HG02981 (cell line): ENCODE results near the gene ACOT2.
A peak's percentile ranks its signal among the peaks of the same experiment; 100 is the strongest.
"Not testable (repeated sequence)": the region's sequence is repeated elsewhere in the genome, so short reads cannot be mapped to it uniquely, and the experiment has no call there.

Experiments
- ATAC-seq: cut with Tn5 transposase; IDR thresholded peaks from one replicate; pipeline ENCODE4 v1.9.1; 2021; ENCODE audit warnings: mild to moderate bottlenecking, moderate library complexity; ENCODE audit not compliant: unreplicated experiment

ACOT2 gene, protein sequence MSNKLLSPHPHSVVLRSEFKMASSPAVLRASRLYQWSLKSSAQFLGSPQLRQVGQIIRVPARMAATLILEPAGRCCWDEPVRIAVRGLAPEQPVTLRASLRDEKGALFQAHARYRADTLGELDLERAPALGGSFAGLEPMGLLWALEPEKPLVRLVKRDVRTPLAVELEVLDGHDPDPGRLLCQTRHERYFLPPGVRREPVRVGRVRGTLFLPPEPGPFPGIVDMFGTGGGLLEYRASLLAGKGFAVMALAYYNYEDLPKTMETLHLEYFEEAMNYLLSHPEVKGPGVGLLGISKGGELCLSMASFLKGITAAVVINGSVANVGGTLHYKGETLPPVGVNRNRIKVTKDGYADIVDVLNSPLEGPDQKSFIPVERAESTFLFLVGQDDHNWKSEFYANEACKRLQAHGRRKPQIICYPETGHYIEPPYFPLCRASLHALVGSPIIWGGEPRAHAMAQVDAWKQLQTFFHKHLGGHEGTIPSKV

DNA sequence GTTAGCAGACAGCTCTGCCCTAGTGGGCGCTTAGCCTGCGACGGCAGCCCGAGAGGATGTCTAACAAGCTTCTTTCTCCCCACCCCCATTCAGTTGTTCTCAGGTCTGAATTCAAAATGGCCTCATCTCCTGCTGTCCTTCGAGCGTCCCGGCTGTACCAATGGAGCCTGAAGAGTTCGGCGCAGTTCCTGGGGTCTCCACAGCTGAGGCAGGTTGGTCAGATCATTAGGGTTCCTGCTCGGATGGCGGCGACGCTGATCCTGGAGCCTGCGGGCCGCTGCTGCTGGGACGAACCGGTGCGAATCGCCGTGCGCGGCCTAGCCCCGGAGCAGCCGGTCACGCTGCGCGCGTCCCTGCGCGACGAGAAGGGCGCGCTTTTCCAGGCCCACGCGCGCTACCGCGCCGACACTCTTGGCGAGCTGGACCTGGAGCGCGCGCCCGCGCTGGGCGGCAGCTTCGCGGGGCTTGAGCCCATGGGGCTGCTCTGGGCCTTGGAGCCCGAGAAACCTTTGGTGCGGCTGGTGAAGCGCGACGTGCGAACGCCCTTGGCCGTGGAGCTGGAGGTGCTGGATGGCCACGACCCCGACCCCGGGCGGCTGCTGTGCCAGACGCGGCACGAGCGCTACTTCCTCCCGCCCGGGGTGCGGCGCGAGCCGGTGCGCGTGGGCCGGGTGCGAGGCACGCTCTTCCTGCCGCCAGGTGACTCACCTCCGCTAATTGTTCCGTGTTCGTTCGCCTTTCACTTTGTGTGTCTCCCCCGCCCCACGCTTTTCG lies at the start of gene ACOT2:
Gene ACOT2, plus strand, starts transcription at position 29 of the 774 bp plus-strand sequence. Its CDS starts 28 bp downstream, at position 57.
- peak; percentile 55 for ATAC-seq

DNA sequence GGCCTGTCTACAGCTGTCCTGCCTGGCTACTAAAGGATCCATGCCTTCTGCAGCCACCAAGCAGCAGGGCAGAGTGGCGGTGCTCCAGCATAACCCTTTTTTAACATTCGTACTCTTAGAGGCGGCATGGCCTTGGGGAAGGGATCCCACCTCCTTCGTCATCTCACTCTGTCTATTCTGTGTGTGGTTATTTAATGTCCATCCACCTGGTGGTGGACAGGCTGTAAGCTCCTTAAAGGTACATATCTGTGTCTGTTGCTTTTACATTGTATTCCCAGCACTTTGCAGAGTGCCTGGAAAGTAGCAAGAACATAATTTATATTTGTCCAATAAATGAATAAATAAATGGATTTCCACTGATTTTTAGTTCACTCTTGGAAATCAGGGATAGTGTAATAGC lies 47.8 kb upstream of the ACOT2 start:
- no peak for ATAC-seq

DNA sequence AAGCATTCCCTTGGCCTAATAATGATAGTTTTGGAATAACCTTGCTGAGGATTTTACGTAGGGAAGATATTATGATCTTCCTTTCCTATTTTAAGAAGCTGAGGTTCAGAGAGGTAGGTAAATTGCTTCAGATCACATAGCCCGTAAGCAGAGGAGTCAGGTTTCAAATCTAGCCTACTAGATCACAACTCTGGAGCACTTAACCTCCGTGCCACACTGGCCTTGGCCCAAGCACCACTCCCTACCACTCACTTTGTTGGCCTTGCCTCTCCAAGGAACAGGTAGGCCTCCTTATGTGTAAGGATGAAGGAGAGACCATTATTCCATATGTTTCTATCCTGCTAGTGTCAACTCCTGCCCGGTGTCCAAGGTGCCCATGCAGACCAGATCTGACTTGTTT lies 44.5 kb upstream of the ACOT2 start:
- no peak for ATAC-seq

DNA sequence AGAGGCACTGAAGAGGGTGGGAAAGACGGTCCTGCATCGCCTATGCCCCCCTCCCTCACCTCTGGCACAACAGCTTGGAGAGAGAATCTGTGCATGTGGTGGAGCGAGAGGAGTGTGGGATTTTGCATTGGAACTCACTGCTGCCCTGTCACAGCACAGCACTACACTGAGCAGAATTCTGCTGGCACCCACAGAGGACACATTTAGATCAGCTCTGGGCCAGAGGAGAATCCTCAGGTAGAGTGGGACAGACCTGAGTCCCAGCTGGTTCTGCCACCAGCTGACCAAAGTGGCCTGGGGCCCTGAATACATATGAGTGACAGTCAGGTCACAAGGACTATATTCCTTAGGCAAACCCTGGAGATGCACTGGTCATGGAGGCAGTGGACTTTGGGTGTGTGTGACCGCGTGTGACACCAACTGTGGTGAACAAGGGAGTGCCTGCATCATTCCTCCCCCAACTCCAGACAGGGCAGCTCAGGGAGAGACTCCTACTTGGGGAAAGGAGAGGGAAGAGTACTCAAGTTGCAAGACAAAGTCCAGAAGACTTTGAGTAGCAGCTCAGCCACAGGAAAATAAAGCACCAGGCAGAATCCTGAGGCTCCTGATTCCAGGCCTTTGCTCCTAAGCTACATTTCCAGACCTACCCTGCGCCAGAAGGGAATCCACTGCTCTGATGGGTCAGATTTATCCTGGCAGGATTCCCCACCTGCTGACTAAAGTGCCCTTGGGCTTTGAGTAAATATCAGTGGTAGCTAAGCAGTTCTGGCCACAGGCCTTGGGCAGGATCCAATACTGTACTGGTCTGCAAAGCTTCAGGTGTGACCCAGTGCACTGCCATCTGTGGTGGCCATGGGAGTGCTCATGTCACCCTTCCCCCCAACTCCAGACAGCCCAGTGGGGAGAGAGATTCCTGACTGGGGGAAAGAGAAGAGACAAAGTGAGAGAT lies 42.7 kb upstream of the ACOT2 start:
- no peak for ATAC-seq

DNA sequence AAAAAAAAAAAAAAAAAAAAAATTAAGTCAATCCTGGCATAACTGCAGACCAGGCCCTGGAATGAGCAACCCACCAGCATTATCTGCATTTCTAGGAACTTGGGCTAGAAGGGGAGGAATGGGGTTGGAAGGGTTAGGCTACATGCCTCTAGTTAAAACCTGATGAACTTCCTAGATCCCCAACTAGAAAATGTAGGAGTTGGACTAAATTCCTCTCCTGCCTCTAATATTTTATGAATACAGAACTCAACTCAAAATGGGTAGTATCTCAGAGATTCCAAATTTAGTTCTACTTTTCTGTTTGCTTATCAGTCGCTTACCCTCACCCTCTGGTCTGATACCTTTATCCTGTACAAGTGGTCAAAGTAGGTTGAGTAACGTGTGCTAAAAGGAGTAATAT lies 39.7 kb upstream of the ACOT2 start:
- not testable (repeated sequence) for ATAC-seq

DNA sequence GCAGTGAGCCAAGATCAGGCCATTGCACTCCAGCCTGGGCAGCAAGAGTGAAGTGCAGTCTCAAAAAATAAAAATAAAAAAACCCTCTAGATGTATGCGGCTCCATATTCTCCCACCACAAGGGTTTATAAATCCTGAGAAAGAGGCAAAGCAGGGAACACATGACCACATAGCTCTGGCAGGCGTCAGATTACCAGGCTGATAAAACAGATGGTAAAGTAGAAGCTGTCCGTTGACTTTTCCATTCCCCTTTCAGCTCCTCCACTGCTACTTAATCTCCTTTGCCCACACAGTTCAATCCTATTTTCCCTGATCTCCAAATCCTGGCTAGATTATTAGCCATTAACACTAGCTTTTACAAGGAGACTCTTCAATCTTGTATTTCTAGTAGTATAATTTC lies 37.0 kb upstream of the ACOT2 start:
- not testable (repeated sequence) for ATAC-seq

DNA sequence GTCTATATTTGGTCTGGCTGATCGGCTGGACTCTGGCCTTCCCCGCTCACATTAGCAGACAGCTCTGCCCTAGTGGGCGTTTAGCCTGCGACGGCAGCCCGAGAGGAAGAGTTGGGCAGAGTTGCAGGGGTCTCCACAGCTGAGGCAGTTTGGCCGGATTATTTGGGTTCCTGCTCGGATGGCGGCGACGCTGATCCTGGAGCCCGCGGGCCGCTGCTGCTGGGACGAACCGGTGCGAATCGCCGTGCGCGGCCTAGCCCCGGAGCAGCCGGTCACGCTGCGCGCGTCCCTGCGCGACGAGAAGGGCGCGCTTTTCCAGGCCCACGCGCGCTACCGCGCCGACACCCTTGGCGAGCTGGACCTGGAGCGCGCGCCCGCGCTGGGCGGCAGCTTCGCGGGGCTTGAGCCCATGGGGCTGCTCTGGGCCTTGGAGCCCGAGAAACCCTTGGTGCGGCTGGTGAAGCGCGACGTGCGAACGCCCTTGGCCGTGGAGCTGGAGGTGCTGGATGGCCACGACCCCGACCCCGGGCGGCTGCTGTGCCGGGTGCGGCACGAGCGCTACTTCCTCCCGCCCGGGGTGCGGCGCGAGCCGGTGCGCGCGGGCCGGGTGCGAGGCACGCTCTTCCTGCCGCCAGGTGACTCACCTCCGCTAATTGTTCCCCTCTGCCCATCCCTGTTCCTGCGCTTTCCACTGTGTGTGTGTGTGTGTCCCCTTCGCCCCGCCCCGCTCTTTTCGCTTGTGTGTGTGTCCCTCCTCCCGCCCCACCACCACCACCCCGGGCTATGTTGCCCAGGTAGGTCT lies 31.6 kb upstream of the ACOT2 start:
- not testable (repeated sequence) for ATAC-seq

DNA sequence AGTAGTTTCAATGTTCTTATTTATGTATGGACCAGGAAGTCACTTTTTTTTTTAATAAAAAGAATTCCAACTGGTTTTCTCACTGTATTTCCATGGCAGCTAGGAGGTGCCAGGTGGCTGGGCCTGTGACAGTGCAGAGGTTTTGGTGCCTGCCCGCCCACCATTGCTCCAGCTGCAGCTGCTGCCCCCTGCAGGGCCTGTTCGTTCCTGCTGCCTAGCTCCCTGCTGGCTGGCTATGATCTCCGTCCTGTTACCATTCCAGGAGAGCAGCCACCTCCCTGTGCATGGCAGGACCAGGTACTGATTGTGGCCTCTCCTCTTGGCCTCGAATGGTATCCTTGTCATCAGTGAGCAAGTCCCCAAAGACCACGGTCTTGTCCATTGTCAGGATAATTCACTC lies 30.0 kb upstream of the ACOT2 start:
- not testable (repeated sequence) for ATAC-seq

DNA sequence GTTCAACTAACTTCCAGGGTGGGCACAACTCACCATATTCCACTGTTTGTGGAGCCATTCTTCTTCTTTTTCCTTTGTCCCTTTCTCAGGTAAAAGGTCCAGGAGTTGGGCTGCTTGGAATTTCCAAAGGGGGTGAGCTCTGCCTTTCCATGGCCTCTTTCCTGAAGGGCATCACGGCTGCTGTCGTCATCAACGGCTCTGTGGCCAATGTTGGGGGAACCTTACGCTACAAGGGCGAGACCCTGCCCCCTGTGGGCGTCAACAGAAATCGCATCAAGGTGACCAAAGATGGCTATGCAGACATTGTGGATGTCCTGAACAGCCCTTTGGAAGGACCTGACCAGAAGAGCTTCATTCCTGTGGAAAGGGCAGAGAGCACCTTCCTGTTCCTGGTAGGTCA lies 26.1 kb upstream of the ACOT2 start:
- ATAC-seq, result not testable (repeated sequence)

DNA sequence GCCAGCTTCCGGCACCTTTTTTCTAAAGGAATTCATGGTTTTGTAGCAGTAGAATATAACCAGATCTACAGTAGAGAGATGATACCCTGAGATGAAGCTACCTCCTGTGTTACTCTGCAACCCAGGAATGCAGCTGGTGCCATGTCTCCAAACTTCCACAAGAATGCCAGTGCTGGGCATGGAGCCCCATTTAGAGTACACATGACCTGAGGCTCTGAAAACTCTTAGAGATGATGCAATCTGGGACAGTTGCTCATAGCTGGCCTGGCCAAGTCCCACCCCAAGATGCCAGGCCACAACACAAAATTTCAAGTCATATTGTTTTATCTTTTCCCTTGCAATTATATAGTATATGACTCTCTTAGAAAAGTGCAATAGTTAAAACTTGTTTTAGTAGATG lies 23.7 kb upstream of the ACOT2 start:
- not testable (repeated sequence) for ATAC-seq

DNA sequence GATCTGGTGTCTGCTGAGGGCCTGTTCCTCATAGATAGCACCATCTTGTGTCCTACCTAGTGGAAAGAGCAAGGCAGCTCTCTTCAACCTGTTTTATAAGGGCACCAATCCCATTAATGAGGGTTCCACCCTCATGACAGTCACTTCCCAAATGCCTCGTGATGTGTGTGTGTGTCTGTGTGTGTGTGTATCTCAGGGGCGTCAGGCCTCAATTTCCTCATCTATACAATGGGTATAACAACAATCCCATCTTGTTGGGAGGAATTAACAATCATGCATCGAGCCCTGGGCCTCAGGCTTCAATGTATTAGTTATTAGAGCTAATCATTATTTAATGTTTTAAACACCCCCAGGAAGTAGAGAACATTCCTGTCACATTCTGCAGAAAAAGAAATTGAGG lies 19.9 kb upstream of the ACOT2 start:
- ATAC-seq, result not testable (repeated sequence)

DNA sequence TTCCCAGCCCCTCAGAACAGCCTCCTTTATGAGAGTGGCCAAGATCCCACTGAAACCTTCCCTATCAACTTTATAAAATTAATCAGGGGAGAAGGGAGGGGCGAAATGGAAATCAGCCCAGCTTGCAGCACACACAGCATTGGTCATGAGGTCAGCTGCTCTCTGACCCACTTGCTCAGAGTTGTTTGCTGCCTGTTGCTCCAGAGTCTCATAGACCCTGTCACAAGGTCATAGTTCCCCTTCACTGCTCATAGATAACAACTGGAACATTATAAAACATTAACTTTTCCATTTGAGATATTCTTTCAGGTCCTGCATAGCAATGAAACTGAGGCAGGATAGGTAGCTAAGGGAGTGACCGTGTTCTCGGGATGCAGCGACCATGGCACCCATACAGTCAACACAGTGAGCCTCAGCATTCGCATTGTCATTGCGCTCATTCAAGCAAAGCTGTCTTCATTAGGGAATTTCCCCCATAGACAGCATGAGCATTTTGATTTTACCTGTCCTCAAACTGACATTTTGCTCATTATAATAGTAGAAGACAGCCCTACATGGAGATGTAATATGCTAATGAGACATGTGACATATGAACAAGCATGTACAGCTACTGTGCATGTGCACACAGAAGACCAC lies 19.0 kb upstream of the ACOT2 start:
- ATAC-seq, result not testable (repeated sequence)

DNA sequence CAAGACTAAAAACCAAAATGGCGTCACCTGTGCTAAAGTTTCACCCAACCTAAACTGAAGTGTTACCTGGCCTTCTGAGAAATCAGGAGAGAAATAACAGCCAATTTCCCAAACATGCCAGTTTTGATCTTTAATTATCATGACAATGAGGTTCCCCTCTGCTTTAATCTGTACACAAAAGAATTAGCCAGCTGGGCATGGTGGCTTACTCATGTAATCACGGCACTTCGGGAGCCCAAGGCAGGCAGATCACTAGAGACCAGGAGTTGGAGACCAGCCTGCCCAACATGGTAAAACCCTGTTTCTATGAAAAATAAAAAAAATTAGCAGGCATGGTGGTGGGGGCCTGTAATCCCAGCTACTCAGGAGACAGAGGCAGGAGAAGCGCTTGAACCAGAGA lies 15.2 kb upstream of the ACOT2 start:
- ATAC-seq, result no peak

DNA sequence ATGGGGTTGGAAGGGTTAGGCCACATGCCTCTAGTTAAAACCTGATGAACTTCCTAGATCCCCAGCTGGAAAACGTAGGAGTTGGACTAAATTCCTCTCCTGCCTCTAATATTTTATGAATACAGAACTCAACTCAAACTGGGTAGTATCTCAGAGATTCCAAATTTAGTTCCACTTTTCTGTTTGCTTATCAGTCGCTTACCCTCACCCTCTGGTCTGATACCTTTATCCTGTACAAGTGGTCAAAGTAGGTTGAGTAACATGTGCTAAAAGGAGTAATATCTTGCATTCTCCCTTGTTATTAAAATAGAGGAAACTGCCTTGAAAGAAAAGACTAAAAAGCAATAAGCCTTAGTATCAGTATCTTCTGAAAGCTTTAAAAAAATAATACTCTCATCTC lies 11.8 kb upstream of the ACOT2 start:
- ATAC-seq, result not testable (repeated sequence)

DNA sequence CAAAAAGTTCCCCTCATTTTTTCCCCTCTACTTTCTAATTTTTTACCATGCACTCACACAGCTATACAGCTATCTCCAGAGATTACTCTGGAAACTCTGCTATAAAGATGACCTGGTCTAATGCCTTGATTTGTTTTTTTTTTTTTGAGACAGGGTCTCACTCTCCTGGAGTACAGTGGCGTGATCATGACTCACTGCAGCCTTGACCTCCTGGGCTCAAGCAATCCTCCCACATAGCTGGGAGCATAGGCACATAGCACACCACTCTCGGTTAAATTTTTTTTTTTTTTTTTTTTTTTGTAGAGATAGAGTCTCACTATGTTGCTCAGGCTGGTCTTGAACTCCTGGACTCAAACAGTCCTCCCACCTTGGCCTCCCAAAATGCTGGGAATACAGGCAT lies 10.8 kb upstream of the ACOT2 start:
- ATAC-seq, result not testable (repeated sequence)

DNA sequence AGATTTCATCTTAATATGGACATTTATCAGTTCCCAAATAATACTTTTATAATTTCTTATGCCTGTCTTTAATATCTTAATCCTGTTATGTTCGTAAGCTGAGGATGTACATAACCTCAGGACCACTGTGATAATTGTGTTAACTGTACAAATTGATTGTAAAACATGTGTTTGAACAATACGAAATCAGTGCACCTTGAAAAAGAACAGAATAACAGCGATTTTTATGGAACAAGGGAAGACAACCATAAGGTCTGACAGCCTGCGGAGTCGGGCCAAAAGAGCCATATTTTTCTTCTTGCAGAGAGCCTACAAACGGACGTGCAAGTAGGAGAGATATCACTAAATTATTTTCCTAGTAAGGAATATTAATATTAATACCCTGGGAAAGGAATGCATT lies 6.8 kb upstream of the ACOT2 start:
- ATAC-seq, result not testable (repeated sequence)

DNA sequence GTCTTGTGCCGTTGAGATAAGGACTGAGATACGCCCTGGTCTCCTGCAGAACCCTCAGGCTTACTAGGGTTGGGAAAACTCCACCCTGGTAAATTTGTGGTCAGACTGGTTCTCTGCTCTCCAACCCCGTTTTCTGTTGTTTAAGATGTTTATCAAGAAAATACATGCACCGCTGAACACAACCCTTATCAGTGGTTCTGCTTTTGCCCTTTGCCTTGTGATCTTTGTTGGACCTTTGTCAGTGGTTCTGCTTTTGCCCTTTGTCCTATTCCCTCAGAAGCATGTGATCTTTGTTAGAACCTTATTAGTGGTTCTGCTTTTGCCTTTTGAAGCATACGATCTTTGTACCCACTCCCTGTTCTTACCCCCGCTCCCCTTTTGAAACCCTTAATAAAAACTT lies 6.3 kb upstream of the ACOT2 start:
- not testable (repeated sequence) for ATAC-seq

DNA sequence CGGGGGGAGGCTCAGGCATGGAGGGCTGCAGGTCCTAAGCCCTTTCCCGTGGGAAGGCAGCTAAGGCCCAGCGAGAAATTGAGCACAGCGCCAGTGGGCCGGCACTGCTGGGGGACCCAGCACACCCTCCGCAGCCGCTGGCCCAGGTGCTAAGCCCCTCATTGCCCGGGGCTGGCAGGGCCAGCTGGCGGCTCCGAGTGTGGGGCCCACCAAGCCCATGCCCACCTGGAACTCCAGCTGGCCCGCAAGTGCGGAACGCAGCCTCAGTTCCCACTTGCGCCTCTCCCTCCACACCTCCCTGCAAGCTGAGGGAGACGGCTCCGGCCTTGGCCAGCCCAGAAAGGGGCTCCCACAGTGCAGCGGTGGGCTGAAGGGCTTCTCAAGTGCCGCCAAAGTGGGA lies 2.6 kb upstream of the ACOT2 start:
- not testable (repeated sequence) for ATAC-seq

DNA sequence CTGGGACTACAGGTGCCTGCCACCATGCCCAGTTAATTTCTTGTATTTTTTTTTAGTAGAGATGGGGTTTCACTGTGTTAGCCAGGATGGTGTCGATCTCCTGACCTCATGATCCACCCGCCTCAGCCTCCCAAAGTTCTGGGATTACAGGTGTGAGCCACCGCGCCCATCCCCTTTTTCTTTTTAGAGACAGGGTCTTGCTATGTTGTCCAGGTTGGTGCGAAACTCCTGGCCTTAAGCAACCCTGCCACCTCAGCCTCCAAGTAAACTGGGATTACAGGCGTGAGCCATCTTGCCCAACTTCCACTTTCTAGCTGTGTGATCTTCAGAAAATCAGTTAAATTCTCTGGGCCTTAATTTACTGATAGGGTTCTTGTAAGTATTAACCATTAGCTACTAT lies 2.1 kb upstream of the ACOT2 start:
- ATAC-seq, result not testable (repeated sequence)
